Pancreas (tissue), 10 donors: ENCODE results near the gene CCDC192. TPM values are rescaled to one million over a fixed set of nuclear protein-coding genes. Genes with fewer than 3 reads are reported as not detected.
A peak's percentile ranks its signal among the peaks of the same experiment; 100 is the strongest.

Experiments
- ATAC-seq, 4 donors: fragments of 200-7000 bp; cut with Tn5 transposase; one replicate each; pipeline versions ENCODE4 v1.8.0 to v1.9.1; 2020; ENCODE audit warnings: mild to moderate bottlenecking in 4 of 4, moderate library complexity in 4 of 4
- DNase-seq, 6 donors: peaks; one replicate each; pipeline ENCODE4 v3.0.0-alpha.2; 2020
- FAIRE-seq: peaks from 2 replicates; lab custom pipeline; 2012; peaks lifted over from hg19 to GRCh38; lab: Jason Lieb, UNC
- H3K27ac ChIP-seq, 4 donors: fragments of 200-600 bp; sonication (generic); 1 replicate in 3 of 4; 2 replicates in 1 of 4; pipeline versions ENCODE4 v1.5.0 to v1.8.0; 2020
- H3K27me3 ChIP-seq, 4 donors: fragments of 200-600 bp; one replicate each; pipeline ENCODE4 v1.8.0; 2021
- H3K36me3 ChIP-seq, 3 donors: fragments of 200-600 bp; sonication (generic) in 1 of 3; one replicate each; pipeline versions ENCODE4 v1.5.0 to v1.8.0; 2020 to 2021
- H3K4me1 ChIP-seq, 3 donors: fragments of 200-600 bp; one replicate each; pipeline ENCODE4 v1.8.0; 2021
- H3K4me3 ChIP-seq, 4 donors: fragments of 200-600 bp; sonication (generic) in 2 of 4; one replicate each; pipeline versions ENCODE4 v1.5.0 to v1.8.0; 2020 to 2021
- H3K9me3 ChIP-seq, 4 donors: fragments of 200-600 bp; one replicate each; pipeline ENCODE4 v1.8.0; 2021
- WGBS, 2 donors: extraction: QIAGEN DNeasy Blood & Tissue Kit; methylation state at CpG; one replicate each; pipeline ENCODE4 v1.1.7; 2013; 5-methylcytosine and 5-hydroxymethylcytosine counted together
- intact Hi-C, 3 donors: fragments of 100-400 bp; cut with DNase I; formaldehyde crosslinking; loops; one replicate each; pipeline versions ENCODE4 v1.11.1 to v1.14.2; 2022
- polyA plus RNA-seq, 2 donors: library from polyadenylated mRNA; stranded (reverse); fragments of 200-250 nt; gene quantifications; one replicate each; pipeline ENCODE4 v1.2.3, GENCODE V29; 2013
- total RNA-seq, 6 donors: library from RNA; stranded (reverse); fragmentation: NEBNext Ultra II Directional in 4 of 6; extraction: Animal tissue kit (Norgen Biotek cat#: 25700) in 4 of 6; gene quantifications; one replicate each; pipeline versions ENCODE4 v1.2.1 to v1.2.4, GENCODE V29; 2021 to 2023
- TF ChIP-seq, protein P1 (sequence below), 4 donors: fragments of 200-600 bp; sonication (generic) in 3 of 4; IDR thresholded peaks; one replicate each; pipeline versions ENCODE4 v1.5.0 to v1.8.0; 2021; ENCODE audit warnings: antibody characterized with exemption in 4 of 4
- donor health status: healthy with polysubstance abuse.
- donor health status: DM: no; HTN: no; CAD: no; lungs with moderate emphysema.
- donor health status: DM: no; HTN: no; CAD: no.
- donor health status: control.
- donor health status: control.
- donor health status: Bipolar disorder and iron deficiency.
- donor health status: DM: yes; HTN: yes; CAD: no.
- donor health status: DM: no; HTN: no; CAD: no.
- donor health status: DM: no; HTN: no; CAD: no.
- donor health status: DM: yes; HTN: yes; CAD: no.

The CCDC192 gene
- total and polyA plus RNA-seq, 8 donors: not detected

DNA sequence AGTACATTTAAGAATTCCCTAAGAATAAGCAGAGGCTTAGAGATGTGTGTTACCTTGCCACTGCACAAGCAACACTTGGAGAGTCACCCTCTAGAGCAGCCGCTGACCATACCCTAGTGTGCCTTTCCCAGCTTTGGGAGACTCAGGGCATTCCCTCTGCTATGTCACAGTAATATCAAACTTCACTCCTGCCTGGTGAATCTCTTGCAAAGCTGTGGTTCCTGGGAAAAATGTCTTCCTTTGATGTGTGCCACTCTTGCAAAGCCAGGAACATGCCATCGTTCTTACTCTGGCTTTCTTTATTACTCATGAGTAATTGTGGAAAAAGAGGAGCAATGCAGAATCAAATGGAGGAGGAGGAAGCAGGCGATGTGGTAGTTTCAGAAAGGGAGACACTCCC, 173.2 kb downstream of the CCDC192 start:
- no peaks in the 10 kb centered on the region for H3K4me1 ChIP-seq
- no peaks in the 10 kb centered on the region for H3K9me3 ChIP-seq
- peak overlapping the region in 2 of 4 donors; percentile 40 to 44 for H3K27ac ChIP-seq
- intact Hi-C loops: loop anchor here in 1 of 3 donors (10.0 kb wide), 1 partner anchor 328 kb away; no protein-coding TSS in a partner anchor
- DNase-seq (no peak), FAIRE-seq (no peak), ATAC-seq (no peak)
- TF ChIP-seq, protein P1, sequence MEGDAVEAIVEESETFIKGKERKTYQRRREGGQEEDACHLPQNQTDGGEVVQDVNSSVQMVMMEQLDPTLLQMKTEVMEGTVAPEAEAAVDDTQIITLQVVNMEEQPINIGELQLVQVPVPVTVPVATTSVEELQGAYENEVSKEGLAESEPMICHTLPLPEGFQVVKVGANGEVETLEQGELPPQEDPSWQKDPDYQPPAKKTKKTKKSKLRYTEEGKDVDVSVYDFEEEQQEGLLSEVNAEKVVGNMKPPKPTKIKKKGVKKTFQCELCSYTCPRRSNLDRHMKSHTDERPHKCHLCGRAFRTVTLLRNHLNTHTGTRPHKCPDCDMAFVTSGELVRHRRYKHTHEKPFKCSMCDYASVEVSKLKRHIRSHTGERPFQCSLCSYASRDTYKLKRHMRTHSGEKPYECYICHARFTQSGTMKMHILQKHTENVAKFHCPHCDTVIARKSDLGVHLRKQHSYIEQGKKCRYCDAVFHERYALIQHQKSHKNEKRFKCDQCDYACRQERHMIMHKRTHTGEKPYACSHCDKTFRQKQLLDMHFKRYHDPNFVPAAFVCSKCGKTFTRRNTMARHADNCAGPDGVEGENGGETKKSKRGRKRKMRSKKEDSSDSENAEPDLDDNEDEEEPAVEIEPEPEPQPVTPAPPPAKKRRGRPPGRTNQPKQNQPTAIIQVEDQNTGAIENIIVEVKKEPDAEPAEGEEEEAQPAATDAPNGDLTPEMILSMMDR (IDR thresholded peaks at IDR 0.05): no peak
- no peaks in the 10 kb centered on the region for H3K36me3 ChIP-seq
- H3K4me3 ChIP-seq: no peak overlapping the region
- no peaks in the 10 kb centered on the region for H3K27me3 ChIP-seq
- 77 to 80% methylated on average over 3 of the region's 3 CpGs for WGBS, 2 donors

- ATAC-seq (peak; percentile 84 to 92 (median 89)), FAIRE-seq (no peak), DNase-seq (peak in 5 of 6 donors; percentile 45 to 69 (median 57))
- TF ChIP-seq, protein P1 (IDR thresholded peaks at IDR 0.05): peak; percentile 27 to 48 (median 40)
- Histone ChIP-seq H3K9me3 (no peaks in the 10 kb centered on the region), H3K27ac (no peak overlapping the region), H3K4me1 (no peaks in the 10 kb centered on the region), H3K27me3 (no peaks in the 10 kb centered on the region), H3K36me3 (no peaks in the 10 kb centered on the region), H3K4me3 (no peak overlapping the region)
- intact Hi-C loops: loop anchor here in 1 of 3 donors (10.0 kb wide), 1 partner anchor 327 kb away; no protein-coding TSS in a partner anchor
- WGBS, 2 donors: 68 to 71% methylated on average over 4 of the region's 4 CpGs
Observed at GRCh38 chr5:127878174-127878750, 175.1 kb downstream of the CCDC192 start.

DNA sequence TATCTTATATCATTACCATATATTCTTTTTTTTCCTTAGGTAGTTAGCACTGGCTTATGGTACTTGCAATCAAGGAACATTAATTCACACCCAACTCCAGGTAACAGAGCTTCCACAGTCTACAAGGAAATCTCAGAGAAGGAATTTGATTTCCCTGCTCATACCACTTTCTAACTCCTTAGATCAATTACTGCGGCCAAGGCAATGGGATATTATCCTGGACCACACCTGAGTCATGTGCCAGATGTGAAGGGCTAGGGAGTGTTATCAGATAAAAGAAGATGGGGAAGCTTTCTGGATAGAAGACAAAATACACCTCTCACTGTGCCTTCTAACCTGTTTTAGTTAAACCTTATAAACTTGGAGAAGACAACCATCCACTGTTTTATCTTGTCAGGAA, 181.2 kb downstream of the CCDC192 start:
- H3K27me3 ChIP-seq: no peaks in the 10 kb centered on the region
- DNase-seq: no peak
- H3K36me3 ChIP-seq: no peaks in the 10 kb centered on the region
- 86 to 93% methylated on average over 1 of the region's 1 CpG for WGBS, 2 donors
- no peak overlapping the region for H3K27ac ChIP-seq
- no peaks in the 10 kb centered on the region for H3K9me3 ChIP-seq
- ATAC-seq: no peak
- no peak for FAIRE-seq
- TF ChIP-seq, protein P1 (IDR thresholded peaks at IDR 0.05): no peak
- no peak overlapping the region for H3K4me3 ChIP-seq
- intact Hi-C loops: no loop called here
- H3K4me1 ChIP-seq: peaks cover 0 to 2% (median 0%) of the 10 kb centered on the region in 3 donors

- peak; percentile 13 for FAIRE-seq
- ATAC-seq: no peak
- DNase-seq: no peak
- Histone ChIP-seq H3K36me3 (no peaks in the 10 kb centered on the region), H3K9me3 (no peaks in the 10 kb centered on the region), H3K27me3 (no peaks in the 10 kb centered on the region), H3K27ac (no peak overlapping the region), H3K4me1 (peaks cover 0 to 2% (median 0%) of the 10 kb centered on the region in 3 donors), H3K4me3 (no peak overlapping the region)
- WGBS, 2 donors: 68 to 88% methylated on average over 1 of the region's 1 CpG
- intact Hi-C loops: no loop called here
- TF ChIP-seq, protein P1 (IDR thresholded peaks at IDR 0.05): no peak
Observed at GRCh38 chr5:127885176-127885575, 182.0 kb downstream of the CCDC192 start.

DNA sequence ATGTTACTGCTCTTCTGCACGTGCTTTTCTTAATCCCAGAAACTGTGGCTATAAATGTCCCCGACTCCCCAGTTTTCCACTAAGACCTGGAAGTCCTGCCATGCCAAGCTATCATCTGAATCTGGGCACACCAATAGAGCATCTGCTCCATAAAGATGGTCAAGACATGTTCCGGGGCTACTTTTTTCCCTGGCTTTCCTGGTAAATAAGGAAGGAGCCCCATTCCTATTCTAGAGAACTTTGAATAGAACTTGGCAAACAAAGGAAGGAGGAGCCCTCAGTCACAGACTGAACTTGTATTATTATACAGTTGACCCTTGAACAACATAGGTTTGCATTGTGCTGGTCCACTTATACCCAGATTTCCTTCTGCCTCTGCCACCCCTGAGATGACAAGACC, 182.9 kb downstream of the CCDC192 start:
- Histone ChIP-seq H3K9me3 (no peaks in the 10 kb centered on the region), H3K27ac (no peak overlapping the region), H3K4me3 (no peak overlapping the region), H3K27me3 (no peaks in the 10 kb centered on the region), H3K36me3 (no peaks in the 10 kb centered on the region), H3K4me1 (peaks cover 0 to 2% (median 0%) of the 10 kb centered on the region in 3 donors)
- WGBS, 2 donors: 56% methylated on average over 3 of the region's 3 CpGs
- TF ChIP-seq, protein P1 (IDR thresholded peaks at IDR 0.05): no peak
- intact Hi-C loops: no loop called here
- no peak for DNase-seq
- ATAC-seq: no peak
- no peak for FAIRE-seq
